HG02571 (cell line): ENCODE results near the gene OR6N1.

Source experiments
- ATAC-seq: cut with Tn5 transposase; IDR thresholded peaks from one replicate; pipeline ENCODE4 v1.9.1; 2021; ENCODE audit warnings: mild to moderate bottlenecking, moderate library complexity; ENCODE audit not compliant: unreplicated experiment

Gene OR6N1

GRCh38 chr1:158752155-158752712 lies 19.8 kb downstream of the OR6N1 start:
- ATAC-seq, result no peak

GRCh38 chr1:158735848-158736247 lies 36.1 kb downstream of the OR6N1 start:
- no peak for ATAC-seq

- no peak for ATAC-seq
These were observed 39.5 kb downstream of the OR6N1 start for GRCh38 chr1:158732524-158732923.

GRCh38 chr1:158731707-158732106 lies 40.3 kb downstream of the OR6N1 start:
- ATAC-seq, result no peak

GRCh38 chr1:158730453-158730852 lies 41.5 kb downstream of the OR6N1 start:
- ATAC-seq, result no peak

- ATAC-seq, result no peak
These were observed 43.3 kb downstream of the OR6N1 start for GRCh38 chr1:158728510-158729225.

GRCh38 chr1:158724442-158724841 lies 47.6 kb downstream of the OR6N1 start:
- no peak for ATAC-seq

- ATAC-seq, result no peak
These were observed 51.4 kb downstream of the OR6N1 start, which contains the start of gene OR6K3 for GRCh38 chr1:158720620-158721019. OR6K3 (minus strand) TSS chr1:158720720; CDS start chr1:158718115, 2,605 bp downstream.

- ATAC-seq, result no peak
These were observed 52.3 kb downstream of the OR6N1 start for GRCh38 chr1:158719664-158720063.

GRCh38 chr1:158717344-158717743 lies 54.7 kb downstream of the OR6N1 start:
- ATAC-seq, result no peak

GRCh38 chr1:158716335-158716734 lies 55.7 kb downstream of the OR6N1 start:
- ATAC-seq, result no peak

GRCh38 chr1:158714754-158715153 lies 57.2 kb downstream of the OR6N1 start:
- no peak for ATAC-seq
